Neuronal stem cell (in vitro differentiated cells): ENCODE measurements around the gene TECRL.

Experiments used
- DNase-seq: peaks from one replicate; pipeline ENCODE4 v3.0.0-alpha.2; 2013; ENCODE audit warnings: low spot score
- H2AFZ ChIP-seq: one replicate; pipeline ENCODE4 v1.6.1; 2013; ENCODE audit warnings: mild to moderate bottlenecking, low read length, inconsistent platforms
- H2AK5ac ChIP-seq: 2 replicates; pipeline ENCODE4 v1.6.1; 2013; ENCODE audit warnings: low read depth, mild to moderate bottlenecking, inconsistent platforms, low read length, moderate library complexity, mixed read lengths
- H2BK120ac ChIP-seq: 2 replicates; pipeline ENCODE4 v1.6.1; 2013; ENCODE audit warnings: low read depth, mild to moderate bottlenecking, inconsistent platforms, low read length, moderate library complexity, mixed read lengths
- H2BK12ac ChIP-seq: one replicate; pipeline ENCODE4 v1.6.1; 2013; ENCODE audit warnings: low read length, inconsistent platforms
- H2BK15ac ChIP-seq: 2 replicates; pipeline ENCODE4 v1.6.1; 2013; ENCODE audit warnings: mild to moderate bottlenecking, low read length, inconsistent platforms, mixed read lengths
- H2BK5ac ChIP-seq: one replicate; pipeline ENCODE4 v1.6.1; 2013; ENCODE audit warnings: inconsistent platforms, mild to moderate bottlenecking, low read length, moderate library complexity
- H3K14ac ChIP-seq: one replicate; pipeline ENCODE4 v1.6.1; 2013; ENCODE audit warnings: low read length, inconsistent platforms
- H3K18ac ChIP-seq: 2 replicates; pipeline ENCODE4 v1.6.1; 2013; ENCODE audit warnings: low read length, inconsistent platforms
- H3K23ac ChIP-seq: 2 replicates; pipeline ENCODE4 v1.6.1; 2013; ENCODE audit warnings: low read depth, mild to moderate bottlenecking, mixed read lengths, low read length, inconsistent platforms; ENCODE audit not compliant: poor library complexity
- H3K27ac ChIP-seq: replicated peaks from 3 replicates; pipeline ENCODE4 v1.5.1; 2013; ENCODE audit warnings: low read length, inconsistent platforms
- H3K27me3 ChIP-seq, 3 experiments: 2 replicates each; pipeline ENCODE4 v1.6.1; 2013; ENCODE audit warnings: low read length in 3 of 3, mild to moderate bottlenecking in 2 of 3, inconsistent platforms in 1 of 3, low read depth in 1 of 3, mixed read lengths in 1 of 3, moderate library complexity in 1 of 3; ENCODE audit not compliant: control insufficient read depth in 3 of 3, insufficient read depth in 3 of 3
- H3K36me3 ChIP-seq, 2 donors: replicated peaks in 1 of 2; 2 replicates each; pipeline ENCODE4 v1.6.1; 2013; ENCODE audit warnings: low read length in 2 of 2; ENCODE audit not compliant: control insufficient read depth in 2 of 2, insufficient read depth in 2 of 2
- H3K4ac ChIP-seq: 2 replicates; pipeline ENCODE4 v1.6.1; 2013; ENCODE audit warnings: inconsistent platforms, mild to moderate bottlenecking, low read length, moderate library complexity
- H3K4me1 ChIP-seq, 2 donors: 1 replicate in 1 of 2; 2 replicates in 1 of 2; pipeline ENCODE4 v1.6.1; 2013; ENCODE audit warnings: low read length in 2 of 2, low read depth in 1 of 2; ENCODE audit not compliant: control insufficient read depth in 2 of 2, insufficient read depth in 1 of 2
- H3K4me2 ChIP-seq: one replicate; pipeline ENCODE4 v1.6.1; 2013; ENCODE audit warnings: mild to moderate bottlenecking, low read length, inconsistent platforms; ENCODE audit not compliant: insufficient read depth, poor library complexity, severe bottlenecking
- H3K4me3 ChIP-seq, 2 donors: 2 replicates each; pipeline ENCODE4 v1.5.1; 2013; ENCODE audit warnings: low read length in 2 of 2, mild to moderate bottlenecking in 2 of 2, inconsistent platforms in 1 of 2, moderate library complexity in 1 of 2
- H3K79me1 ChIP-seq: one replicate; pipeline ENCODE4 v1.6.1; 2013; ENCODE audit warnings: low read depth, mild to moderate bottlenecking, inconsistent platforms, low read length, moderate library complexity
- H3K9ac ChIP-seq: one replicate; pipeline ENCODE4 v1.6.1; 2013; ENCODE audit warnings: mild to moderate bottlenecking, low read depth, low read length, inconsistent platforms; ENCODE audit not compliant: poor library complexity
- H3K9me3 ChIP-seq, 2 donors: replicated peaks in 1 of 2; 2 replicates each; pipeline versions ENCODE3 to v1.6.1; 2013; ENCODE audit warnings: low read length in 2 of 2, mild to moderate bottlenecking in 2 of 2, inconsistent platforms in 1 of 2, low read depth in 1 of 2, mixed read lengths in 1 of 2, moderate library complexity in 1 of 2; ENCODE audit not compliant: control insufficient read depth in 2 of 2, insufficient read depth in 1 of 2
- H4K8ac ChIP-seq: one replicate; pipeline ENCODE4 v1.6.1; 2013; ENCODE audit warnings: low read depth, mild to moderate bottlenecking, inconsistent platforms, low read length, moderate library complexity
- H4K91ac ChIP-seq: one replicate; pipeline ENCODE4 v1.6.1; 2013; ENCODE audit warnings: low read length, low read depth, mild to moderate bottlenecking, inconsistent platforms; ENCODE audit not compliant: poor library complexity
- WGBS, 2 donors: extraction: QIAGEN DNeasy Blood & Tissue Kit; methylation state at CpG; one replicate each; pipeline ENCODE4 v1.1.7; 2013; ENCODE audit warnings: missing lambda C conversion rate in 2 of 2, mixed read lengths in 1 of 2; ENCODE audit not compliant: insufficient read length in 2 of 2, insufficient replicate concordance in 1 of 2; ENCODE audit errors: extremely low coverage in 2 of 2; 5-methylcytosine and 5-hydroxymethylcytosine counted together

Gene TECRL

DNA sequence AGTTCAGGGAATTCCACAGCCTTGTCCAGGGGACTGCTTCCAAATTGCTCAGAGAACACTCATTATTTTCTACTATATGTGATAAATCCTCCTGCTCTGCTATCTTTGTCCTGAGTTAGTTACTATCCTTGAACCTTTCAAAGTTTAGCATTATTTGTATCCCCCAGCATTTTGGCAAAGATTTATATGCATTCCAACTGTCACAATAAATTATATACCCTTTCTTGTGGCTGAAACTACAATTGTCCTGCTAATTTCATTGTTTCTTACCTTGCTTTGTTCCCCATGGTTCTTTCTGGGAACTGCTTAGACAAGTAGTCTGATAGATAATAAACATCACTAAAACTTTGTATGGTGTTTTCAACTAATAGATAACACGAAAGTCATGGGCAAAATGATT lies 40.5 kb downstream of the TECRL start:
- H3K18ac ChIP-seq = no peak overlapping the region
- no peaks in the 10 kb centered on the region for H3K27me3 ChIP-seq
- H2AK5ac ChIP-seq = no peak overlapping the region
- no peaks in the 10 kb centered on the region for H3K36me3 ChIP-seq
- H3K14ac ChIP-seq = no peak overlapping the region
- H2BK12ac ChIP-seq = no peak overlapping the region
- H4K91ac ChIP-seq = no peak overlapping the region
- no CpG with 5 or more reads among the region's 1 CpG for WGBS, 2 donors
- no peak overlapping the region for H3K4me2 ChIP-seq
- H3K4me1 ChIP-seq = no peaks in the 10 kb centered on the region
- H2BK5ac ChIP-seq = no peak overlapping the region
- peak overlapping the region; percentile 29 for H2AFZ ChIP-seq
- H3K9me3 ChIP-seq = no peaks in the 10 kb centered on the region
- no peak overlapping the region for H3K23ac ChIP-seq
- no peaks in the 10 kb centered on the region for H3K79me1 ChIP-seq
- no peak overlapping the region for H3K9ac ChIP-seq
- H2BK120ac ChIP-seq = no peak overlapping the region
- no peak for DNase-seq
- H3K4me3 ChIP-seq = no peak overlapping the region
- no peak overlapping the region for H3K27ac ChIP-seq
- H3K4ac ChIP-seq = no peak overlapping the region
- no peak overlapping the region for H4K8ac ChIP-seq
- no peak overlapping the region for H2BK15ac ChIP-seq

DNA sequence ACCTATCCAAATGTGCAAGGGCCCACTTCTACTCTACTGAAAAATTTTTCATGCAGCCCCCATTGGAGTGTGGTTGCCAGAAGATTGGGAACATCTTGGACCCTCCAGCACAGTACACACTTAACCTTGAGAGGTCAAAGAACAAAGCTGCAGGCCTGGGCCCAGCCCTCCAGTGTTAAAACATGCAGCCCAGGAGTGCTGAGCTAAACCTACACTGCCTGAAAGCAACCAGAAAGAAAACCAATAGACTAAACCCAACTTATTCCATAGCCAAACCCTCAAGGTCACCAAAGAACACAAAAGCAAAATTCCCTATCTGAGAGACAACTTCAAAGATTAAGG lies 47.9 kb downstream of the TECRL start:
- no peak overlapping the region for H3K4me2 ChIP-seq
- no peak overlapping the region for H3K9ac ChIP-seq
- no peaks in the 10 kb centered on the region for H3K4me1 ChIP-seq
- no peaks in the 10 kb centered on the region for H3K36me3 ChIP-seq
- no peak overlapping the region for H3K4me3 ChIP-seq
- no peak overlapping the region for H3K23ac ChIP-seq
- H4K8ac ChIP-seq = no peak overlapping the region
- no peak overlapping the region for H3K18ac ChIP-seq
- no peak overlapping the region for H2AK5ac ChIP-seq
- no peak overlapping the region for H2BK5ac ChIP-seq
- no peaks in the 10 kb centered on the region for H3K27me3 ChIP-seq
- DNase-seq = no peak
- H3K79me1 ChIP-seq = no peaks in the 10 kb centered on the region
- no peak overlapping the region for H3K14ac ChIP-seq
- H2BK15ac ChIP-seq = no peak overlapping the region
- H2BK12ac ChIP-seq = no peak overlapping the region
- no peak overlapping the region for H2BK120ac ChIP-seq
- no peaks in the 10 kb centered on the region for H3K9me3 ChIP-seq
- no peak overlapping the region for H3K27ac ChIP-seq
- H2AFZ ChIP-seq = no peak overlapping the region
- H3K4ac ChIP-seq = no peak overlapping the region
- no peak overlapping the region for H4K91ac ChIP-seq

GRCh38 chr4:64360664-64361398 lies 48.4 kb downstream of the TECRL start:
- H4K8ac ChIP-seq = no peak overlapping the region
- no peak overlapping the region for H2AK5ac ChIP-seq
- no peaks in the 10 kb centered on the region for H3K9me3 ChIP-seq
- H2BK120ac ChIP-seq = no peak overlapping the region
- no peak for DNase-seq
- H4K91ac ChIP-seq = no peak overlapping the region
- H3K4me2 ChIP-seq = no peak overlapping the region
- no peaks in the 10 kb centered on the region for H3K27me3 ChIP-seq
- H3K4me1 ChIP-seq = no peaks in the 10 kb centered on the region
- no peak overlapping the region for H2BK15ac ChIP-seq
- no peak overlapping the region for H3K9ac ChIP-seq
- no peaks in the 10 kb centered on the region for H3K36me3 ChIP-seq
- H3K23ac ChIP-seq = no peak overlapping the region
- no peak overlapping the region for H3K14ac ChIP-seq
- WGBS, 2 donors = no CpG with 5 or more reads among the region's 8 CpGs
- no peak overlapping the region for H2AFZ ChIP-seq
- H3K27ac ChIP-seq = no peak overlapping the region
- no peaks in the 10 kb centered on the region for H3K79me1 ChIP-seq
- no peak overlapping the region for H2BK5ac ChIP-seq
- H2BK12ac ChIP-seq = no peak overlapping the region
- H3K18ac ChIP-seq = peak overlapping the region; percentile 38
- peak overlapping the region in 1 of 2 donors; percentile 30 for H3K4me3 ChIP-seq
- no peak overlapping the region for H3K4ac ChIP-seq

GRCh38 chr4:64359489-64359888 lies 49.8 kb downstream of the TECRL start:
- Histone ChIP-seq H3K4me2 (no peak overlapping the region), H2BK15ac (no peak overlapping the region), H3K14ac (no peak overlapping the region), H3K9ac (no peak overlapping the region), H3K4me1 (no peaks in the 10 kb centered on the region), H4K8ac (no peak overlapping the region), H3K9me3 (no peaks in the 10 kb centered on the region), H3K27ac (no peak overlapping the region), H2BK12ac (no peak overlapping the region), H2AFZ (no peak overlapping the region), H3K18ac (no peak overlapping the region), H3K79me1 (no peaks in the 10 kb centered on the region), H3K4ac (no peak overlapping the region), H2AK5ac (no peak overlapping the region), H2BK120ac (no peak overlapping the region), H2BK5ac (no peak overlapping the region), H3K27me3 (no peaks in the 10 kb centered on the region), H3K4me3 (no peak overlapping the region), H4K91ac (no peak overlapping the region), H3K36me3 (no peaks in the 10 kb centered on the region), H3K23ac (no peak overlapping the region)
- WGBS, 2 donors = no CpG with 5 or more reads among the region's 3 CpGs
- DNase-seq = no peak
